Measurements from ENCODE around the gene RNF181. TPM values are rescaled to one million over a fixed set of nuclear protein-coding genes. Genes with fewer than 3 reads are reported as not detected.

Gene RNF181
- total and polyA plus RNA-seq, 2 of the 13 experiments (the other 11 are each of a cell fraction or from before 2014, with no cell fraction given), result 224 to 578 TPM

DNA sequence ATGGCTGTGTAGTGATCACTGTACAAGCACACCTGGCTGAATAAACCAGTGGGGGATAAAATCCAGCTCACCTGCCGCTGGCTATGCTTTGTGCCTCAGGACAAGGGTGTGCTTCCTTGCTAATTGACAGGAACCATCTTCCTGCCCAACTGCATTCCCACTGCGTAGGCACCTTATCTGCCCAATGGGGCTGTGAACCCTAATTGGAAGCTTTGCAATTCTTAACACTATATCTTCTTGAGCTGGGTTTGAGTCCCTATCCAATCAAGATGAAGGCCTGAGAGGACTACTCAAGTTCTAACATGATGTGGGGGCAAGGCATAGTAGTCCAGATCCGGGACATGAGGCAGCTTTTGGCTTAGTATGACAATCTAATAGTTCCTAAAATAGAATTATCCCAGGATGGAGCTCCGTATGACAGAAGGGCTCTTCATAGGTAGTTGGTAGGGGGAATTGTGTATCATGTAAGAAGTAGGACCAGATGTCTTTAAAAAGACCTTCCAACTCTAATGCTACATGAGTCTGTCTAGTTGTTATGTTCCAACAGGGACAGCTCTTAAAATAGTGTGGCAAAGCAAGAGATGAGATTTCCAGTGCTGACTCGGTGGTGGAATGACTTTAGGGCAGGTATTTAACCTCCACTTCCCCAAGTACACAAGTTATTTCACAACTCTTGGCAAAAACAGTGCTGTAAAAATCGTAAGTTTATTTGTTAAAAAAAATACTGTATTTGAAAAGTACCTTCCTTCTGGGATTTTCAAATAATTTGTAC is 9.2 kb downstream of the RNF181 start (continued):
- TF ChIP-seq DNMT3B (CRISPR knock-in tag; conservative IDR thresholded peaks at IDR 0.05), result 0 out of 2 replicates have a peak, but pooled peaks have one; percentile 1
- TF ChIP-seq TBX2 (CRISPR knock-in tag; IDR thresholded peaks at IDR 0.05; ENCODE audit: borderline replicate concordance), result no peak
- no peak for TF ChIP-seq MYC (CRISPR knock-in tag; IDR thresholded peaks at IDR 0.05; ENCODE audit: borderline replicate concordance)
- TF ChIP-seq PCBP1 (IDR thresholded peaks at IDR 0.05; ENCODE audit: borderline replicate concordance, low read depth, low read length), result no peak
- TF ChIP-seq, protein P1, sequence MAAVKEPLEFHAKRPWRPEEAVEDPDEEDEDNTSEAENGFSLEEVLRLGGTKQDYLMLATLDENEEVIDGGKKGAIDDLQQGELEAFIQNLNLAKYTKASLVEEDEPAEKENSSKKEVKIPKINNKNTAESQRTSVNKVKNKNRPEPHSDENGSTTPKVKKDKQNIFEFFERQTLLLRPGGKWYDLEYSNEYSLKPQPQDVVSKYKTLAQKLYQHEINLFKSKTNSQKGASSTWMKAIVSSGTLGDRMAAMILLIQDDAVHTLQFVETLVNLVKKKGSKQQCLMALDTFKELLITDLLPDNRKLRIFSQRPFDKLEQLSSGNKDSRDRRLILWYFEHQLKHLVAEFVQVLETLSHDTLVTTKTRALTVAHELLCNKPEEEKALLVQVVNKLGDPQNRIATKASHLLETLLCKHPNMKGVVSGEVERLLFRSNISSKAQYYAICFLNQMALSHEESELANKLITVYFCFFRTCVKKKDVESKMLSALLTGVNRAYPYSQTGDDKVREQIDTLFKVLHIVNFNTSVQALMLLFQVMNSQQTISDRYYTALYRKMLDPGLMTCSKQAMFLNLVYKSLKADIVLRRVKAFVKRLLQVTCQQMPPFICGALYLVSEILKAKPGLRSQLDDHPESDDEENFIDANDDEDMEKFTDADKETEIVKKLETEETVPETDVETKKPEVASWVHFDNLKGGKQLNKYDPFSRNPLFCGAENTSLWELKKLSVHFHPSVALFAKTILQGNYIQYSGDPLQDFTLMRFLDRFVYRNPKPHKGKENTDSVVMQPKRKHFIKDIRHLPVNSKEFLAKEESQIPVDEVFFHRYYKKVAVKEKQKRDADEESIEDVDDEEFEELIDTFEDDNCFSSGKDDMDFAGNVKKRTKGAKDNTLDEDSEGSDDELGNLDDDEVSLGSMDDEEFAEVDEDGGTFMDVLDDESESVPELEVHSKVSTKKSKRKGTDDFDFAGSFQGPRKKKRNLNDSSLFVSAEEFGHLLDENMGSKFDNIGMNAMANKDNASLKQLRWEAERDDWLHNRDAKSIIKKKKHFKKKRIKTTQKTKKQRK (IDR thresholded peaks at IDR 0.05; ENCODE audit: low read length), result no peak
- TF ChIP-seq RXRA (CRISPR knock-in tag; IDR thresholded peaks at IDR 0.05), result no peak
- no peak for TF ChIP-seq TBX3 (IDR thresholded peaks at IDR 0.05; ENCODE audit: borderline replicate concordance)
- TF ChIP-seq NFIB (CRISPR knock-in tag; IDR thresholded peaks at IDR 0.05; ENCODE audit: borderline replicate concordance), result no peak
- no peak for TF ChIP-seq MEF2D (CRISPR knock-in tag; IDR thresholded peaks at IDR 0.05)
- peak; percentile 28; the same call in 1 of the 2 replicates for TF ChIP-seq GATAD2A (CRISPR knock-in tag; IDR thresholded peaks at IDR 0.05)
- peak; percentile 75; the same call in 1 of the 2 replicates for TF ChIP-seq SSRP1 (CRISPR knock-in tag; IDR thresholded peaks at IDR 0.05)
- TF ChIP-seq, protein P2, sequence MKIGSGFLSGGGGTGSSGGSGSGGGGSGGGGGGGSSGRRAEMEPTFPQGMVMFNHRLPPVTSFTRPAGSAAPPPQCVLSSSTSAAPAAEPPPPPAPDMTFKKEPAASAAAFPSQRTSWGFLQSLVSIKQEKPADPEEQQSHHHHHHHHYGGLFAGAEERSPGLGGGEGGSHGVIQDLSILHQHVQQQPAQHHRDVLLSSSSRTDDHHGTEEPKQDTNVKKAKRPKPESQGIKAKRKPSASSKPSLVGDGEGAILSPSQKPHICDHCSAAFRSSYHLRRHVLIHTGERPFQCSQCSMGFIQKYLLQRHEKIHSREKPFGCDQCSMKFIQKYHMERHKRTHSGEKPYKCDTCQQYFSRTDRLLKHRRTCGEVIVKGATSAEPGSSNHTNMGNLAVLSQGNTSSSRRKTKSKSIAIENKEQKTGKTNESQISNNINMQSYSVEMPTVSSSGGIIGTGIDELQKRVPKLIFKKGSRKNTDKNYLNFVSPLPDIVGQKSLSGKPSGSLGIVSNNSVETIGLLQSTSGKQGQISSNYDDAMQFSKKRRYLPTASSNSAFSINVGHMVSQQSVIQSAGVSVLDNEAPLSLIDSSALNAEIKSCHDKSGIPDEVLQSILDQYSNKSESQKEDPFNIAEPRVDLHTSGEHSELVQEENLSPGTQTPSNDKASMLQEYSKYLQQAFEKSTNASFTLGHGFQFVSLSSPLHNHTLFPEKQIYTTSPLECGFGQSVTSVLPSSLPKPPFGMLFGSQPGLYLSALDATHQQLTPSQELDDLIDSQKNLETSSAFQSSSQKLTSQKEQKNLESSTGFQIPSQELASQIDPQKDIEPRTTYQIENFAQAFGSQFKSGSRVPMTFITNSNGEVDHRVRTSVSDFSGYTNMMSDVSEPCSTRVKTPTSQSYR (CRISPR knock-in tag; IDR thresholded peaks at IDR 0.05; ENCODE audit: borderline replicate concordance), result 0 out of 2 replicates have a peak, but pooled peaks have one; percentile 14
- TF ChIP-seq, protein P3, sequence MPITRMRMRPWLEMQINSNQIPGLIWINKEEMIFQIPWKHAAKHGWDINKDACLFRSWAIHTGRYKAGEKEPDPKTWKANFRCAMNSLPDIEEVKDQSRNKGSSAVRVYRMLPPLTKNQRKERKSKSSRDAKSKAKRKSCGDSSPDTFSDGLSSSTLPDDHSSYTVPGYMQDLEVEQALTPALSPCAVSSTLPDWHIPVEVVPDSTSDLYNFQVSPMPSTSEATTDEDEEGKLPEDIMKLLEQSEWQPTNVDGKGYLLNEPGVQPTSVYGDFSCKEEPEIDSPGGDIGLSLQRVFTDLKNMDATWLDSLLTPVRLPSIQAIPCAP (CRISPR knock-in tag; IDR thresholded peaks at IDR 0.05; ENCODE audit: low read depth), result no peak
- TF ChIP-seq HNF4G (IDR thresholded peaks at IDR 0.05; ENCODE audit: borderline replicate concordance, low read depth, low read length), result no peak
- TF ChIP-seq HNF4G (CRISPR knock-in tag; IDR thresholded peaks at IDR 0.05; ENCODE audit: borderline replicate concordance, low read depth), result 0 out of 2 replicates have a peak, but pooled peaks have one; percentile 16
- TF ChIP-seq RAD51 (IDR thresholded peaks at IDR 0.05; ENCODE audit: borderline replicate concordance), result no peak
- 0 out of 2 replicates have a peak, but pooled peaks have one; percentile 37 for TF ChIP-seq ZNF552 (CRISPR knock-in tag; IDR thresholded peaks at IDR 0.05; ENCODE audit: borderline replicate concordance)
- TF ChIP-seq, protein P4, sequence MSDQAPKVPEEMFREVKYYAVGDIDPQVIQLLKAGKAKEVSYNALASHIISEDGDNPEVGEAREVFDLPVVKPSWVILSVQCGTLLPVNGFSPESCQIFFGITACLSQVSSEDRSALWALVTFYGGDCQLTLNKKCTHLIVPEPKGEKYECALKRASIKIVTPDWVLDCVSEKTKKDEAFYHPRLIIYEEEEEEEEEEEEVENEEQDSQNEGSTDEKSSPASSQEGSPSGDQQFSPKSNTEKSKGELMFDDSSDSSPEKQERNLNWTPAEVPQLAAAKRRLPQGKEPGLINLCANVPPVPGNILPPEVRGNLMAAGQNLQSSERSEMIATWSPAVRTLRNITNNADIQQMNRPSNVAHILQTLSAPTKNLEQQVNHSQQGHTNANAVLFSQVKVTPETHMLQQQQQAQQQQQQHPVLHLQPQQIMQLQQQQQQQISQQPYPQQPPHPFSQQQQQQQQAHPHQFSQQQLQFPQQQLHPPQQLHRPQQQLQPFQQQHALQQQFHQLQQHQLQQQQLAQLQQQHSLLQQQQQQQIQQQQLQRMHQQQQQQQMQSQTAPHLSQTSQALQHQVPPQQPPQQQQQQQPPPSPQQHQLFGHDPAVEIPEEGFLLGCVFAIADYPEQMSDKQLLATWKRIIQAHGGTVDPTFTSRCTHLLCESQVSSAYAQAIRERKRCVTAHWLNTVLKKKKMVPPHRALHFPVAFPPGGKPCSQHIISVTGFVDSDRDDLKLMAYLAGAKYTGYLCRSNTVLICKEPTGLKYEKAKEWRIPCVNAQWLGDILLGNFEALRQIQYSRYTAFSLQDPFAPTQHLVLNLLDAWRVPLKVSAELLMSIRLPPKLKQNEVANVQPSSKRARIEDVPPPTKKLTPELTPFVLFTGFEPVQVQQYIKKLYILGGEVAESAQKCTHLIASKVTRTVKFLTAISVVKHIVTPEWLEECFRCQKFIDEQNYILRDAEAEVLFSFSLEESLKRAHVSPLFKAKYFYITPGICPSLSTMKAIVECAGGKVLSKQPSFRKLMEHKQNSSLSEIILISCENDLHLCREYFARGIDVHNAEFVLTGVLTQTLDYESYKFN (CRISPR knock-in tag; conservative IDR thresholded peaks at IDR 0.05), result 0 out of 2 replicates have a peak, but pooled peaks have one; percentile 5
- no peak for TF ChIP-seq ZNF547 (CRISPR knock-in tag; IDR thresholded peaks at IDR 0.05)
